Tongue (tissue), 2 donors: ENCODE measurements around the gene WNT7B. TPM values are rescaled to one million over a fixed set of nuclear protein-coding genes. Genes with fewer than 3 reads are reported as not detected.
A peak's percentile ranks its signal among the peaks of the same experiment; 100 is the strongest.

ENCODE experiments used
- DNase-seq: peaks from one replicate; pipeline ENCODE4 v3.0.0-alpha.2; 2015
- total RNA-seq: library from RNA; depleted of rRNA; stranded (reverse); fragments of >200 nt; gene quantifications from one replicate; pipeline ENCODE4 v1.2.3, GENCODE V29; 2014

Gene WNT7B
- total RNA-seq, 1 donor from 2014 or later, result 6.2 TPM

DNA sequence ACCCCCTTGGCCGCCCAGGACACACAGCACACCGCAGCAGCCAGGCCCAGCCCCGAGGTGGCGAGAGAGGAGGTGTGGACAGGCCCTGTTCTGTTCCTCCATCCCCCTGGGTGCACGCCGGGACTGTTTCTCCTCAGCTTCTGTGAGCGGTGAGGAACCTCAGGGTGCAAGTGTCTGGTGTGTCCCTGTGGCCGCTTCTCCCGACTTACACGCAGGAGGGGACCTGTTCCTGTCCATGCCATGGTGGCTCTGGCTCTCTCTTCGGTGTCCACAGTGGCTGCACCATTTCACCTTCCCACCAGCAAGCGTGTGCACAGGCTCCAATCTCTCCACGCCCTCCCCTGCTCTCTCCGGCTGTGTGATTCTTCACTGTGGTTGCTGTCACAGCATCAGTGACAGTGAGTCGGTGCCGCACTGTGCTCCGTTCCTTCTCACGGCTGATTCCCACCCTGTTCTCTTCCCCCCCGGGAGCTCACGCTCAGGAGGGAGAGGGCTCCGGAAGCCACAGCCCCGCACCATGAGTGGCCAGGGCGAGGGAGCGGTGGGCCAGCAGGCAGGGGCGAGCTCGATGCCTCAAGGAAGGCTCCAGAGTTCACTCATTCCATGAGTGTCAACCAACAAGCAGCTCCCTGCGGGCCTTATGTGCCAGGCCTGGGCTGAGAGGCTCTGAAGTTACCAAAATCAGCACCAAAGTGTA is 18.6 kb upstream of the WNT7B start:
- DNase-seq, result no peak

DNA sequence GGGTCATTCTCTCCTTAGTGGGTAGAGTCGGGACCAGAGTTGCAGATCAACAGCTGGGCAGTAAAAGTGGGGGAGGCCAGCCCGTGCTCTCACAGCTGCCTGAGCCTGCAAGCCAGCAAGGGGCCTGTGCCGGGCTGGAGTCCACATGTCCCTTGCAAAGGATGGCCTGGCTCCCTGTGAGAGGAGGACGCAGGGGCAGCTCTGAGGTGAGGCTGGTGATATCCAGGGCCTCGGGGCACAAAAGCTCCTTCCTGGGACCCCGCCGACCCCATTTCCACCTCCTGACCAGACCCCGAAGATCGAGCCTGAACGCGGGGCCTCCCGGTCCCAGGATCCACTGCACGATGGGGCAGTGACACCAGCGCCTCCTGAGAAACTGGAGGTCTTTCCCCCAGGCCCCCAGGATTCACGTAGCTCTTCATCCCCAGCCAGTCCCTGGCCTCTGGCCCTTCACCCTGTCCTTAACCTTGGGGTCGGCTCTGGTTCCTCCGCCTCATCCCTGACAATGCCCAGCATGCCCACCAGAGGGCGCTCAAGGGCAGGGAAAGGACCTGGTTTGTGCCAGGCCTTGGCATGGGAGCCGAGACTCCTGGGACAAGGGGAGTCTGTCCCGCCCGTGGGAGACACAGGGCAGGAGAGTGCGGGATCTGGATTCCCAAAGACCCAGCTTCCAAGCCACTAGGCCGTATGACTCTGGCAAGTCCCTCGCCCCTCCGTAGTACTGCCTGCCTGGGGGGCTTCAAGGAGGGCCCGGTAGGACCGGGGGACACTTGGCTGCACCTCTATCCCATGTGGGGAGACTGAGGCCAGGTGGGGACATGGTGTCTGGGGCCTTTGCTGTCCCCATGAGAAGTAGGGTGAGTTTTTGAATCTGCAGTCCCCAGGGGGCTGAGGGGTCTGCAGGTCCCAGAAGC is 17.8 kb upstream of the WNT7B start:
- DNase-seq, result peak; percentile 84

DNA sequence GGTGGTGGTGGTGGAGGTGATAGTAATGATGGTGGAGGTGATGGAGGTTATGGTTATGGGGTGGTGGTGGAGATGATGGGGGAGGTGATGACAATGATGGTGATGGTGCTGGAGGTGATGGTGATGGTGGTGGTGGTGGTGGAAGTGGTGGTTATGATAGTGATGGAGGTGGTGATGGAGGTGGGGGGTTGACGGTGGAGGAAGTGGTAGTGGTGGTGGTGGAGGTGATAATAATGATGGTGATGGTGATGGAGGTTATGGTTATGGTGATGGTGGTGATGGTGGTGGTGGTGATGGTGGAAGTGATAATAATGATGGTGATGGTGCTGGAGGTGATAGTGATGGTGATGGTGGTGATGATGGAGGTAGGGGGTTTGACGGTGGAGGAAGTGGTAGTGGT is 16.9 kb upstream of the WNT7B start:
- DNase-seq, result no peak

DNA sequence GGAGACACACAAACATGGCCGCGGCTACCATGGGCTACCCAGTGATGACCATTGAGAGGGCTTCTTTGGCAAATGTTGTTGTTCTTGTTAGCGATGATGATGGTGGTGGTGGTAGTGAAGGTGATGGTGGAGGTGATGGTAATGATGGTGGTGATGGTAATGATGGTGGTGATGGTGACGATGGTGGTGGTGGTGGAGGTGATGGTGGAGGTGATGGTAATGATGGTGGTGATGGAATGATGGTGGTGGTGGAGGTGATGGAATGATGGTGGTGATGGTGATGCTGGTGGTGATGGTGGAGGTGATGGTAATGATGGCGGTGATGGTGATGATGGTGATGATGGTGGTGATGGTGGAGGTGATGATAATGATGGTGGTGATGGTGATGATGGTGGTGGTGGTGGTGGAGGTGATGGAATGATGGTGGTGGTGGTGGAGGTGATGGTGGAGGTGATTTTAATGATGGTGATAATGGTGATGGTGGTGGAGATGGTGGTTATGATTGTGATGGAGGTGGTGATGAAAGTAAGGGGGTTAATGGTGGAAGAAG is 16.3 kb upstream of the WNT7B start:
- no peak for DNase-seq

DNA sequence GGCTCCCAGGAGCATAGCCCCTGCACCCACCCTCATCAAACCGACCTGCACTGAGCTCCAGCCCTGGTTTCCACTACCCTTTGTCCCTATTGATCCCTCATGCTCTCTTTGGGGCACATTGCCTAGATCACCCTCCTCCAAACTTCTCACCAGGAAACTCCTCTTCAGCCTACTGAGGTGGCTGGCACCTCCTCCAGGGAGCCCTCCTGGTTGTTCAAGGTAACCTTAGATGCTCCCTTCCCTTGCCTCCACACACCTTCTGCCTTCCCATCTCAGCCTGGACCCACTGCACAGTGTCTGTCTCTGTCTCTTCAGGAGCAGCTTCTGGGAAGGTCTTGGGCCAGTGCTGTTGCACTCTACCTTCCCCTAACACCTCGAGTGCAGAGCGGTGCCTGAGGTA is 15.8 kb upstream of the WNT7B start:
- no peak for DNase-seq

DNA sequence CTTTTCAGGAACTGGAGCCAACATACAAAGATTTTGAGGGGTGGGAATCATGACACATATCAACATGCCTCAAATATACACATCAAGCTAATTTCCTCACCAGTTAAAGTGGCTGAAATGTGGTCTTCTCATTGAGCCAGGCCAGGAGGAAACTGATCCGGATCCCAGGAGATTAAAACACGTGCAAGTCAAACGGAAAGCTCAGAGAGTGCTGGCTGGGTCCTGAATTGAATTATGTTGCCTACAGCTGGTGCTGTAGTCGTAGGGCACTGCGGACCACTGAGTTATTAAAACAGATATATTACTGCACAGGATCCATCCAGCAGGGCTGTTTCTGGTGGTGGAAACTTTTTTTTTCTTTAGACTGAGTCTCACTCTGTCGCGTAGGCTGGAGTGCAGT is 14.1 kb upstream of the WNT7B start:
- DNase-seq, result no peak

DNA sequence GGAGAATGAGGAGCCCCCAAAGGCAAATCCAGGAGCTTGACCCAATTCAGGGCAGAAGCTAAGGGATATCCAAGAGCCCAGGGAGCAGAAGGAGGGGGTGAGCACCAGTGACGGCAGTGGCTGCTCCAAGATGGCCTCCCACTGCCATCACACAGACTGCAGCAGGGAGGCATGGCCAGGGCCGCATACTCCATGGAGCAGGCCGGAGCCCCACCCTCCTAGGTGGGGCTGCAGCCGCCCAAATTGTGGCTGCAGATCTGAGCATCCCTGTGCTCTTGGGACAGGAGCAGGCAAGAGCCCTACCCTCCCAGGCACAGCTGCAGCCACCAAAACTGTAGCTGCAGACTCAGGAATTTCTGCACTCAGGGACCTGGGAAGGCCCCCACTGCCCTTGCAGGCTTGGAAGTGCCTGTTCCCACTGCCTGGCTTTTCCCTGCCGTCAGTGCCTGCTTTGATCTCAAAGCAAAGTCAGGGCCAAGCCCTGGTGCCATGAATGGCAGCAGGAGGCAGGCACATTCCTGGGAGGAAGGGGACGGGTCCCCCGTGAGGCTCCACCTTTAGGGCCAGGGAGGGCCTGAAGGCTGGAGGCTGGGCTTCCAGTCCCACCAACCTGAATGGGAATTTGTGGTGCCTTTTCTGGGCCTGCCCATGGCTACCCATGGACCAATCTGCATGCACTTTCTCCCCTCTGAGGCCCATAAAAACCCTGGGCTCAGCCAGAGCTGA is 10.3 kb upstream of the WNT7B start:
- no peak for DNase-seq

DNA sequence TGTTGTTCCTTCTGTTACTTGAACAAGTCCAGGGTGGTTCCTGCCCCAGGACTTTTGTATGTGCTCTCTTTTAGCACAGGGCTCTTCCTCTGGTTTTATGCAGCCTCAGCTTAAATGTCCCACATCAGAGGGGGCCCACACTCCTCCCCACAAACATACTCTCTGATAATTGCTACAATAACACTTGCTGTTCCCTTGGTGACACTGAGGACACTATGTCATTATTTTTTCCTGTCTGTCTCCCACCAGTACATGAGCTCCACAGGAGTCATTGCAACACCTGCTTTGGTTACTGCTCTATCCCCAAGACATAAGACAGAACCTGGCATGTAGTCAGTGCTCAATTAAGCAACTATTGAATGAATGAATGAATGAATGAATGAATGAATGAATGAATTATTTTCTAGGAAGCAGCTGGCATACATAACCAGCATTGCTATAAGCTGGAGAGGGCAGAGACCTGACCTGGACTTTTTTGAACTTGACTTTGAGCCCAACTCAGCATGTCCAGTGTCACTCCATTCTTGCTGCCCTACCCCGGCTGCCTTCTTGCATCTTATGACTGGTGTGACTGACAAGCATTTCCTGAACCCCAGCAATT is 7.5 kb upstream of the WNT7B start:
- no peak for DNase-seq

DNA sequence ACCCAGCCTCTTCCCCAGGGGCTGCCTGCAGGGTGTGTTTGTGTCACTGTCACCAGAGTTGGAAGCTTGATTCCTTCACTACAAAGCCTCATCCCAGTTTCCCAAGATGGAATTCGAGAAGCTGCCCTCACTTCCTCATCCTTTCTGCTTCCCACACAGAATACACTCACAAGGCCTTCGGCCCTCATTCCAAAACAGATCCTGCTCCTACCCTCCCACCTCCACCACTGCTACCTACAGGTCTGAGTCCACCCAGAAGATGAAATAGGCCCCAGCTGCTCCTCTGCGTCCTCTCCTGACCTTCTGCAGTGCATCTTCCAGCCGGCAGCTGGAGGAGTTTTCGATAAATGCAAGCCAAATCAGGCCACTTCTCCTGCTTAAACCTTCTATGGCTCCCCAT is 6.8 kb upstream of the WNT7B start:
- no peak for DNase-seq

DNA sequence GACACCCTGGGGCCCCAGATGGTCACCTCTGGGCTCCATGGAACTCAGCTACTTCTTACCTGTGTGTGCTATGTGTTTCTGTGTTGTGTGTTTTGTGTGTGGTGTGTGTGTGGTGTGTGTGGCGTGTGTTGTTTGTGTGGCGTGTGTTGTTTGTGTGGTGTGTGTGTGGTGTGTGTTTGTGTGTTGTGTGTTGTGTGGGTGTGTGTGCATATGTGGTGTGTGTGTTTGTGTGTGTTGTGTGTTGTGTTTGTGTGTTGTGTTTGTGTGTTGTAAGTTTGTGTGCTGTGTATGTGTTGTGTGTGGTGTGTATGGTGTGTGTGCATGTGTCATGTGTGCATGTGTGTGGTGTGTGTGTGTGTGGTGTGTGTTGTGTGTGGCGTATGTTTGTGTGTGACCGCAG is 3.8 kb upstream of the WNT7B start:
- DNase-seq, result no peak

DNA sequence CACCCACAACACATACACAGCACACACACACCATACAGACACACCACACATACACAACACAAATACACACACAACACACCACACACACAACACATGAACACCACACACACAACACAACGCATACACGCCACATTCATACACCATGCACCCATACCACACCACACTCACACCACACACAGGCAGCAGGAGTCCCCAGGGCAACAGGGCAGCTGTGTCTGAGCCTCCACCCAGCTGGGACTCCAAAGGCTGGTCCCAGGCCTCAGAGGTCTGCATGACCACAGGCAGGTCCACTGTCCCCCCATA is 3.3 kb upstream of the WNT7B start:
- no peak for DNase-seq

DNA sequence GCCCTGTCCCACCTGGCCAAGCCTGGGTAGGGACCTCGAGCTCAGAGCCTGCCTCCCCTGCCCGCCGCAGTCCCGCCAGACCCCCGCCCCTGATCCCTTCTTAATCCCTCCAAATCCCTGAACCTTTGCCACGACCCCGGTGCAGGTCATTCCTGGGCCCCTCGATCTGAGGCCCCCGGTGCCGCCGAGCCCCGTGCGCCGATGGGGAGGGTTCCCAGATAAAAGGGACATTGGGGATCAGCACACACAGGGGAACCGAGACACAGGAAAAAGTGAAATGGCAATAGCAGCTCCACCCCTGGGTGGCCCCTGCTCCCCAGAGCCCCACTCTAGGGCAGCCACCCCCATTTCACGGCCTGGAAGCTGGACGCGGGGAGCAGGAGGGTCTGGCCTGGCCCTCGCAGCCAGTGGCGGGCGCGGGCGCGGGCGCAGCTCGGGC is 1.3 kb upstream of the WNT7B start:
- no peak for DNase-seq

DNA sequence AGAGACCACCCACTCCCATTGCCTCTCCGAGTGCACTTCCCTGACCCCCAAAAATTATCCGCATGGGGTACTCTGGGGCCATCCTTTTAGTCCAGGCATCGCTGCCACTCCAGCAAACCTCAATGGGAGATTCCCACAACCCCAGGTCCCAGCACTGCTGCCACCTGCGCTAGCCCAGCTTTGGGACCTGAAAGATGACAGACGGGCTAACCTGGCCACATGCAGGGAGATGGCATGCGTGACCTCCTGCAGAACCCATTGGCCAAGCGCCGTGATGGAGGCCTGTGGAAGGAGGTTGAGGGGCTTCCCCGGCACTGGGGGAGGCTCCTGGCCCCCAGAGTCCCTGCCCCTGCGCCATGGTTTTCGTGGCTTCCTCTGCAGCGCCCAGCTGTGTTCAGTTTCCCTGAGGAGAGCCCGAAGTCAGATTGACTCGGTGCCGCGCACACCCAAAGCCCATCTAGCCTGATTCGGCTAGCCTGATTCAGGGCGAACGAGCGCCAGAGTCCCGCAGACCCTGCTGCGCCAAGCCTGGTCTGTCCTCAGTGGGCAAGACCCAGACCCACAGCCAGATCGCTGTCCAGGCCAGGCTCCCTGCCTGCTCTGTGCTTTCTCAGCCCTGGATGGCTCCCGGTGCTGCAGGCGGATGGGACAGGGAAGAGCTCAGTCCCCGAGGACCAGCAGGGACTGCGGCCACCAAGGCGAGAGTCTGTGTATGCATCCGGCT is 751 bp upstream of the WNT7B start:
- no peak for DNase-seq

DNA sequence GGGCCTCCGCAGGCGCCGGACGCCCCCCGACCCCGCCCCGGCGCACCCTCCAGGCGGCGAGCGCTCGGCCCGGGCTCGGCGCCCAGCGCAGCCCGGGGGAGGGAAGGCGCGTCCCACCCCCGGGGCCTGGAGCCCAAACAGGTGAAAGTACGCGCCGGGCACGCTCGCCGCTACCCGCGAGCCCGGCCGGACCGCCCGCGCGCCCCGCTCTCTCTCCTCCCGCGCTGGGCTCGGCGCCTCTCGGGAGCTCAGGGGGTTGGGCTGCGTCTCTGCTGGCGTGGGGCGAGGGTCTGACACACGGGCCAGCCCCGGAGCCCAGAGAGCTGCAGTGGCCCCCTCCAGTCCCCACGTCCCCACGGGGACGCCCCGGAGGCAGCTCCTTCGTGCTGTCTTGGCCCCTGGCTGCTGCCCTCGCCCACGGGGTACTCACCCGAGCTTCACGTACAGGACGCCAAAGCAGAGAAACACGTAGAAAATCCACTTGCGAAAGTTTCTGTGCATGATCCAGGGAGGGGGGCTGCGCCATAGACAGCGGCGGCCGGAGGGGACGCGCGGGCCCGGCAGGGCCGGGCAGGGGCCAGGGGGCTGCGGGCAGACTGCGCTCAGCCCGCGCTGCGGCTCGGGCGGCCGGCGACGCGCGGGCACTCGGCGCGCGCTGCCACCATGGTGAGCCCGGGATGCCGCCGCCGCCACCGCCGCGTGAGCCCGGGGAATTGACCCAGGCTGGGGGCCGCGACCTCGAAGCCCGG is 534 bp downstream of the WNT7B start:
- DNase-seq, result no peak

DNA sequence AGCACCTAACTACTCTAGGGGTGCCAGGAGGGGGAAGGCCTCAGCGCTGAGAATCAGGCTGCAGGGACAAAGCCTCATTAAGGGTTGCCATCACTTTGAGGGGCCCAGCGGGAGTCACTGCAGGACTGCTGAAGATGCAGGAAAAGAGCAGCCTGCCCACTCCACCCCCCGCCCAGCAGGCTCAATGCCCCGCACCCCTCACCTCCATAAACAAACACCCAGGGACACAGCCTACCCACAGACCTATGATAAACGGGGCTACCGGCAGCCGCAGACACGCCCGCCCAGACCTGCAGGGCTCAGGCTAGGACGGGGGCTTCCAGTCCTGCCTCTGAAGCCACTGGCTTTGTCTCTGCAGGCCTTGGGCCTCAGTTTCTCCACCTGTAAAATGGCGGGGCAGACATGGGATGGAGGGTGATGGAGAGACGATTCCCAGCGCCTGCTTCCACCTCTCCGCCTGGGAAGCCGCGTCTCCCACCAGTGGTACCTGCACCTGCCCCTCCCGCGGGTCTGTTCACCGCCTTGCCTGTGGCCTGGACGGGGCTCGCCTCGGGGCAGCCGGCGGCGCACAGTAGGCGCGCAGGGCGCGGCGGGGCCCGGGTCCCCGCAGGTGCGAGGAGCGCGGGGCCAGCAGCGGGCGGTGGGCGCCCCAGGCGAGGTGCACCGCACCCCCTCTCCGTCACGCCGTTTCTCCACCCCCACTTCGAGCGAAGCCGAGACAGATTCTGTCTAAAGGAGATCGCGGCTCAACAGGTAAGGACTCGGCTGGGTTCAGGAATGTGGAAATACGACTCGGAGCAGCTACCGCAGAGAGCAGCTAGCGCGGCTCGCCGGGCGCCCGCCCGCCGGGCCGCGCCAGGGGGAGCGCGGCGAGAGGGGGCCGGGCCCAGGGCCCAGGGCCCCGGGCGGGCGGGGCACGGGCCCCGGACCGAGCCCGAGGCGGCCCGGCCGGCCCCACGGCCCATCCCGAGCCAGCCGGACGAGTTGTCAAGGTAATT is 1.5 kb downstream of the WNT7B start:
- DNase-seq, result peak; percentile 56

DNA sequence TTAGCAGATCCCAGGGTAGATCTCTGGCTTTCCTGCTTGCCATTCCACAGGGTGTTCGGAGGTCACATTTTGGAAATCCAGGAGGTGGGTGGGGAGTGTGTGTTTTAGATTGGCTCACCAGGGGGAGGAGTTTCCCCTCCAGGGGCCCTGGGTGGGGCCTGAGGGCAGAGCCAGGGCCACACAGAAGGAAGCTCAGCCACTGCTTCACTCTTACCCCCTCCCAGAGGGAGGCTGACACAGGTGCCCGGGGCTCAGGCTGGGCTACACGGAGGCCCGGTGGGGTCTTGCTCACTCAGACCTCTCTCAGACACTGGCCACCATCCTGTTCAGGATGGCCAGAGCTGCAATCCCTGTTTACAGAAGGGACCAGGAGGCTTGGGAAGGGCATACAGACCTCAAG is 2.5 kb downstream of the WNT7B start:
- DNase-seq, result no peak

DNA sequence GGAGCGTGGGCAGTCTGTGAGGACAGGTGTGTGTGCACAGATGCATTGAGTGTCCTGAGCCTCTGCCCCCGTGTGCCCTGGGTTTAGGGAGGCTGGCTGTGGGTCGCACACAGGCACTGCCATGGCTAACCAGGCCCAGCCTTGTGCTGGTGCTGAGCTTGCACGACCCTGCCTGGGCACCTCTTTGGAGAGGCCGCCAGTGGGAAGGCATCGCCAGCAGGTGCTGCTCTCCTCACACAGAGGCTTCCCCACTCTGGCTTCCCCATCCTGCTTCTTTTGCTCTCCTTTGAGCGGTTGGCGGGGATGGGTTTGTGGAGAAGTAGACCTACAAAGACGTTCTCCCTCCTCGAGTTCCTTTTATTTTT is 4.1 kb downstream of the WNT7B start:
- DNase-seq, result no peak

DNA sequence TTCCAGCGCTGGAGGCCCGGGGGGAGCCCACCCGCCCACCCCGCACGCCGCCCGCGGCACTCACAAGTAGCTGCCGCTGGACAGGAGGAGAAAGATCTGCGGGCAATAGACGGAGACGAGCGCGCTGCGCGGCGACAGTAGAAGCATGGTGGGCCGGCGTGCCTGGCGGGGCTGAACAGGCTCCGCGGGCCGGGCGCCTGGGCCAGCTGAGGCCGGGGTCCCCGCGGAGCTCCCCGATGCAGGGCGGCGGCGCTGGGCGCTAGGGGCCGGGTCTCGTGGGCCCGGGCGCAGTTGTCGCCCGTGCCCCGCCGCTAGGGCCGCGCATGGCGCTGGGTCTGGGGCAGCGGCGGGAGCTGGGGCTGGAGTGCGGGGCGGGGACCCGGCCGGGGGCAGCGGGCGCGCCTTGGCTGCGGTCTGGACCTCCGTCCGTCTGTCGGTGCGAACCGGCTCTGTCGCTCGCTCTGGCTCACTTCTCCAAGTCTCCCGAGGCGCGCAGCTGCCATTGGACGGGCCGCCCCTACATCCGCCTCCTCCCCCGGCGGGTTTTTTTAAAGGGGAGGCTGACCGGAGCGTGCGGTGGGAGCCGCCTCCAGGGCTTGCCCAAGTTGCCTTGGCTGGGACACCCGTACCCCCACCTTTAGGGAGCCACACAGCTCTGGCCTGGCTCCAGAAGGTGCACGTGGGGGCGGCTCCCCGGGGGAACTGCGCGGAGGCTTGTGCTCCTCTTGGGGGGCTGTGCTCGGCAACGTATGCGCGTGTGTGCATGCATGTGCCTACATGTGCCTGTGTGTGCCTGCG is 4.7 kb downstream of the WNT7B start:
- no peak for DNase-seq
